ENCODE measurements around the gene ATP5PF.

GRCh38 chr21:25717491-25718147, 17.1 kb downstream of the ATP5PF start:
- TF ChIP-seq YY1 (IDR thresholded peaks at IDR 0.05; ENCODE audit: insufficient read depth, insufficient read length) (no peak), ZNF274 (IDR thresholded peaks at IDR 0.05; ENCODE audit: low read depth, low read length) (no peak)

Measured in NT2/D1 (cell line).